GM18505 (cell line): Measurements from ENCODE around the gene PM20D1.
A peak's percentile ranks its signal among the peaks of the same experiment; 100 is the strongest.
"Not testable (repeated sequence)": the region's sequence is repeated elsewhere in the genome, so short reads cannot be mapped to it uniquely, and the experiment has no call there.

Experiments
- ATAC-seq: cut with Tn5 transposase; IDR thresholded peaks from one replicate; pipeline ENCODE4 v1.9.1; 2021; ENCODE audit not compliant: unreplicated experiment
- POLR2A ChIP-seq: IDR thresholded peaks from 4 replicates; pipeline ENCODE4 v1.6.1; 2011; ENCODE audit warnings: borderline replicate concordance; ENCODE audit not compliant: insufficient read depth, insufficient read length; ENCODE audit errors: extremely low read depth

PM20D1 gene

GRCh38 chr1:205824180-205824579, 25.8 kb downstream of the PM20D1 start:
- TF ChIP-seq POLR2A = no peak

GRCh38 chr1:205823260-205823659, 26.7 kb downstream of the PM20D1 start:
- ATAC-seq = not testable (repeated sequence)

More at GRCh38 chr1:205824180-205824579, 25.8 kb downstream of the PM20D1 start:
- ATAC-seq = no peak

- no peak for ATAC-seq
- TF ChIP-seq POLR2A = no peak
Observed at GRCh38 chr1:205822397-205822796, 27.5 kb downstream of the PM20D1 start.

GRCh38 chr1:205817988-205818387, 31.9 kb downstream of the PM20D1 start:
- ATAC-seq = no peak
- TF ChIP-seq POLR2A = no peak

- no peak for TF ChIP-seq POLR2A
- ATAC-seq = no peak
Observed at GRCh38 chr1:205817364-205817763, 32.6 kb downstream of the PM20D1 start.

- TF ChIP-seq POLR2A = no peak
- ATAC-seq = no peak
Observed at GRCh38 chr1:205813755-205814058, 36.2 kb downstream of the PM20D1 start.

GRCh38 chr1:205812878-205813754, 36.8 kb downstream of the PM20D1 start, which contains the start of gene SLC41A1:
TSS of gene SLC41A1 (minus strand) at chr1:205813198. CDS start at chr1:205810441, 2,757 bp downstream.
- peak; percentile 65 for ATAC-seq
- TF ChIP-seq POLR2A = no peak

GRCh38 chr1:205812271-205812877, 37.6 kb downstream of the PM20D1 start:
- ATAC-seq = no peak
- TF ChIP-seq POLR2A = no peak

GRCh38 chr1:205811660-205812059, 38.3 kb downstream of the PM20D1 start:
- no peak for ATAC-seq
- no peak for TF ChIP-seq POLR2A

GRCh38 chr1:205810448-205811157, 39.3 kb downstream of the PM20D1 start:
- ATAC-seq = no peak
- TF ChIP-seq POLR2A = no peak

GRCh38 chr1:205809942-205810345, 40.0 kb downstream of the PM20D1 start:
- ATAC-seq = no peak
- TF ChIP-seq POLR2A = no peak

GRCh38 chr1:205809469-205809868, 40.5 kb downstream of the PM20D1 start:
- TF ChIP-seq POLR2A = no peak
- no peak for ATAC-seq

- no peak for TF ChIP-seq POLR2A
- ATAC-seq = no peak
Observed at GRCh38 chr1:205805082-205805711, 44.7 kb downstream of the PM20D1 start.

- ATAC-seq = no peak
- no peak for TF ChIP-seq POLR2A
Observed at GRCh38 chr1:205804605-205805004, 45.3 kb downstream of the PM20D1 start.

- ATAC-seq = no peak
- TF ChIP-seq POLR2A = no peak
Observed at GRCh38 chr1:205803986-205804385, 45.9 kb downstream of the PM20D1 start.
